Measurements from ENCODE around the gene SF3A2.
A peak's percentile ranks its signal among the peaks of the same experiment; 100 is the strongest.

The SF3A2 gene

DNA sequence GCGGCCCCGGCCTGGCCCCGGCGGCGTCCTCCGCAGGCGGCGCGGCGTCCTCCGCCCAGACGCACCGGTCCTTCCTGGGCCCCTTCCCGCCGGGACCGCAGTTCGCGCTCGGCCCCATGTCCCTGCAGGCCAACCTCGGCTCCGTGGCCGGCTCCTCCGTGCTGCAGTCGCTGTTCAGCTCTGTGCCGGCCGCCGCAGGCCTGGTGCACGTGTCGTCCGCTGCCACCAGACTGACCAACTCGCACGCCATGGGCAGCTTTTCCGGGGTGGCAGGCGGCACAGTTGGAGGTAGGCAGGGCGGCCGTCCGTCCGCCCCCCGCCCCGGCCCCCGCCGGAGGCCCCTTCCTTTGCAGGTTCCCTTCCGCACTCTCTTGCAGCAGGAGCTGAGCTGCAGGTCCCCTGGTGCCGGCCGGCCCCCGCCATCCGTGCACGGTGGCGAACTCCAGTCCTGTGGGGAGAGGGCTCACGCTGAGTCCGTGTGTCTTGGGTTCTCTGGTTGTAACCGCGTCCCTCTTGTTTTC lies 9.7 kb upstream of the SF3A2 start:
- no peak for DNase-seq (ENCODE audit: low spot score)

DNA sequence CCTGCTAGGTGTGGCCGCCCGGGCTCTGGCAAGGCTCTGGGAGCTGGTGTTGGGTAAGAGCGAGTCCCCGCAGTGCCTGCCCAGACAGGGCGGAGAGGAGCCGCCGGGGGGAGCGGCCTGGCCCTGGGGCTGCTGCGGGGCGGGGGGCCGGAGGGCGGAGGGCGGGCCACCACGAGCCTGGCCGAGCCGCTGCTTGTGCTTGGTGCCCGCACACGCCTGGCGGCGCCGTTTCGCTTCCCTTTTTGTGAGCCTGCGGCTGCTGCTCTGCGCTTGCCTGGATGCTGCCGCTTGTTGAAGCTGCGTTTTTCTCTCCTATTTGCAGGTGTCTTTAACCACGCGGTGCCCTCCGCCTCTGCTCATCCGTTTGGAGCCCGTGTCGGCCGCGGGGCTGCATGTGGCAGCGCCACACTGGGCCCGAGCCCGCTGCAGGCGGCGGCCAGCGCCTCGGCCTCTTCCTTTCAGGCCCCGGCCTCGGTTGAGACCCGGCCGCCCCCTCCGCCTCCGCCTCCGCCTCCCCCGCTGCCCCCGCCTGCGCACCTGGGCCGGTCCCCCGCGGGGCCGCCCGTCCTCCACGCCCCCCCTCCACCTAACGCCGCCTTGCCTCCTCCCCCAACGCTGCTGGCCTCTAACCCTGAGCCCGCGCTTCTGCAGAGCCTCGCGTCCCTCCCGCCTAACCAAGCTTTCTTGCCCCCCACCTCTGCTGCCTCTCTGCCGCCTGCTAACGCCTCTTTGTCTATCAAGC lies 9.0 kb upstream of the SF3A2 start:
- no peak for DNase-seq (ENCODE audit: low spot score)

DNA sequence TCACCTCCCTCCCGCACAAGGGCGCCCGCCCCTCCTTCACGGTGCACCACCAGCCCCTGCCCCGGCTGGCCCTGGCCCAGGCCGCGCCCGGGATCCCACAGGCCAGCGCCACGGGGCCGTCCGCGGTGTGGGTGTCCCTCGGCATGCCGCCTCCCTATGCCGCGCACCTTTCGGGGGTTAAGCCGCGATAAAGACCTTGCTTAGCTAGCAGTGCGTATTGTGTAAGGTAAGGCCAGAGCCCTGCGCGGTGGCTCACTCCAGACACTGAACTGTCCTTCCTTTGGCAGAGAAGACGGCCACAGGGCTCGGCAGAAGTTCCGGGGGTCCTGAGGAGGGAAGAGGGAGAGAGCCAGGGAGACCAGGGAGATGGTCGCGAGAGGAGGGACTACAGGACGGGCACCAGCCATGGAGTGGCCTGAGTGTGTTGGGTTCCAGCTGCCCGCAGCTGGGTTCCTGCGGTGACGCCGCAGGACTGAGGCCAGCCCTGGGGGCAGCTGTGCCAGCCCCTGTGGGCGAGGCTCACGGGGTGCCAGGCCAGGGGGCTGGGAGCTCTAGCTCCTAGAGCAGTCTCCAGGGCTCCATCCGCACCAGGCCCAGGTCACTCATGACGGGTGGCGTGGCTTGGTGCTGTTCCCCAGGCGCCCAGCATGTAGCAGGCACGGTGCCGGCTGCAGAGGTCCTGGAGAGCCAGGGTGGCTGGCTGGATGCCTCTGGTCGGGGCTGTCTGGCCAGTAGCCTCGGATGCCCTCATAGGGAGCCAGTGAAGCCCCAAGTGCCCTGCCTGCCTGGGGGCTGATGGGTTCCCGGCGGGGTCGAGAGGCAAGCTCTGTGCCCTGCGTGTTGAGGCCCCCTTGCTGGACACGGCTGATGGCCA lies 8.2 kb upstream of the SF3A2 start:
- no peak for DNase-seq (ENCODE audit: low spot score)

DNA sequence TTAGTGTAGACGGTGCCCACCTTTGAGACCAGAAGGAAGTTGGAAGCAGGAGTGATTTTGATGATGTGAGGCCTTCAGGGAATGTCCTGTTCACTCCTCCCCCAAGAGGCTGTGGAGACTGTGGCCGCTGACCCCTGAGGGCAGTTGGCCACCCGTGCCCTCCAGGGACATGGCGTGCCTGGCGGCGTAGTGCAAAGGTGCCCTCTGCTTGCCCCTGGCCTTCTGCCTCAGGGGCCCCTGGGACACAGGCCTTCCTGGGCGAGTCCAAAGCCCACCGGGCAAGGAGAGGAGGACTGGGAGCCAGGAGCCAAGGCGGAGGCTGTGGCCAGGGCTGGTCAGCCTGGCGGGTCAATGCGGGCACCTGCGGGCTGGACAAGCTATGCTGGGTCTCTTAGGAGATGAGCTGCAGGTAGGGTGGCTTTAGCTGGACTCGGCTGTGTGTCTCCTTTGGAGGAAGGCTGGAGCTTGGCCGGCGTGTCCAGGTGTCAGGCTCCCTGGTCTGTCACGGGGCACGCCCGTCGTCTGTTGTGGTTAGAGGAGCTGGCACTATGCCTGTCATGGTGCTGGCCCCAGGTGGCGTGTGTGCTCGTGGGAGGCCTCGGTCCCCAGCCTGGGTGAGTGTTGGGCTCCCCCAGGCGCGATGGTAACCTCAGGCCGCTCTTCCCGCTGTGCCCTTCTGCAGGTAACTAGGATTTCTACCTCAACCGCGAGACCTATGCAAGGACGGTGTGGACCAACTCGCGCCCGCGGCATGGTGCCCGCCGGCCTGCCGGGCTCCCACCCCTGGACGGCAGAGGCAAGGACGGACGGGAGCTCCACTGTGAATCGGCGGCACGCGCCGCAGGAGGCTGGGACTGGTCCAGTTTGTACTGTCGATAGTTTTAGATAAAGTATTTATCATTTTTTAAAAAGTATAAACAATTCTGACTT lies 7.3 kb upstream of the SF3A2 start:
- DNase-seq (ENCODE audit: low spot score), result no peak

DNA sequence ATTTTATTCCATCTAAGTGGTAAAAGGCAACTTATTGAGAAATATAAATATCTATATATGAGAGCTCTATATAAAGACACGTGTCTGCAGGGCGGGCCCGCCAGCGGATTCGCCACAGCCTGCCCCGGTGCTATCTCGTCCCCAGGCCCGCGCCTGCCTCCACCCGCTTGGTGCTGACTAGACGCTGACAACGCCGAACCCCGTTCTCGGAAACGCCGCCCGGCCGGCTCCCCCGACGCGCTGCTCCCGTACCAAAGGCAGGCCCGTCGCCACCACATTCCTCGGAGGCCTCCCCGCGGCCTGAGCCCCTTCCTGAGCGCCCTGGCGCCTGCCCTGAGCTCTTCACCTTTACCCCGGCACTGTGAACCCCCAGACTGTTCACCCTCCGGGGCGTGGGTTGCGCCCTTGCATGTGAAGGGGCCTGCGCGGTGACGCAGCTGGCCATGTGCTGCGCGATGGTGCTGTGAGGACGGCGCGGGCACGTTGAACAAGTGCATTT lies 6.5 kb upstream of the SF3A2 start:
- no peak for DNase-seq (ENCODE audit: low spot score)

DNA sequence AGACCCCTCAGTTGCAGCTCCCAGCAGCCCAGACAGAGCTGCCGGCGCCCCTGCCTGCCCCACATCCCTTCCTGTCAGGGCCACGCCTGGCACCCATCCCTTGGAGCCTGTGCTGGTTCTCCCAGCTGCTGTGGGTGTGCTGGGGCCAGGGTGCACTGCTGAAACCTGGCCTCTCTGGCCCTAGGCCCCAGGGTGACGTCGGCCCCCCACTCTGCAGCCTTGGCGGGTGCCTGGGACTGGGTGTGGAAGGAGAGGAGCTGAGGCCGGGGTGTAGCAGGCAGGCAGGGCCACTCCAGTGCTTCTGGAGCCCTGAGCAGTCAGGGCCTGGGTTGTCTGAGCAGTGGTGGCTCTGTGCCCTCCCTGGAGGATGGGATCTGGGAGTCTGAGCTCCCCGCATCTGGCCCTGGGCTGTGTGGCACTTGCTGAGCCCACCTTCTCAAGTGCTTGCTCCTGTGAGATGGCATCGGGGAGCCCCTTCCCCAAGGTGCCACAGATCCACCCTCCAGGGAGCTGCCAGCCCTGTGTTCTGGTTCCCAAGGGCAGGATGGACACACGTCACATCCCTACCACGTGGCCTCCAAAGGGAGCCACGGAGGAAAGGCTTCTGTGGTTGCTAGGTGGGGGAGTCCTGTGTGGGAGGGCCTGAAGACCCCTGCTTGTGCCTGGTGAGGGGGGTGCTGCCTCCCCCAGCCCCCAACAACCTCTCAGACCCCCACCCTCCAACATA lies 5.7 kb upstream of the SF3A2 start:
- no peak for DNase-seq (ENCODE audit: low spot score)

DNA sequence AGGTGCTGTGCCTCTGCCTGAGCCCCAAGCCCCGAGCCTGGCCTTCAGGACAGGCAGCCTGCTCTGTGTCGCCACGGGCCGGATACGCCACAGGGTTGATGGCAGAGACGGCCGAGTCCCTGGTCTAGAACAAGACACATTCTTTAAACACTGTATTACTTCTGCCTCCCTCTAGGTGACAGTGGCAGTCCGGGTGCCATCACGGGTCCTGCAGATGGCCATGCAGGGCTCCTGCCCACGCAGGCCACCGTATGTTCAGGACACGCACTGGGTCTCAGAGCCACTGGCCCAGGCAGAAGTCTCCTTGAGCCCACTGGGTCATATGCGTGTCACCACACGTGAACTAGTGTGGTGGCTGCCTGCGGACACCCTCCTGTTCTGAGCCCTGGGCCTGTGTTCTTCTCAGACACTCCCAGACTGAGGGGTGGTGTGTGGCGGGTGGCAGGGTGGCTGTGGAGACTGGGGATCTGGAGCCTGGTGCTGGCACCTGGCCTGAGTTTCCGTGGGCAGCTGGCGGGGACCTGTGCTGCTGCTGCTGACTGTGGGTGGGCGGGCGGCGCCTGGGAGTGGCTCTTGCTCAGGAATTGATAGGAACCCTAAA lies 4.9 kb upstream of the SF3A2 start:
- DNase-seq (ENCODE audit: low spot score), result peak; percentile 31

DNA sequence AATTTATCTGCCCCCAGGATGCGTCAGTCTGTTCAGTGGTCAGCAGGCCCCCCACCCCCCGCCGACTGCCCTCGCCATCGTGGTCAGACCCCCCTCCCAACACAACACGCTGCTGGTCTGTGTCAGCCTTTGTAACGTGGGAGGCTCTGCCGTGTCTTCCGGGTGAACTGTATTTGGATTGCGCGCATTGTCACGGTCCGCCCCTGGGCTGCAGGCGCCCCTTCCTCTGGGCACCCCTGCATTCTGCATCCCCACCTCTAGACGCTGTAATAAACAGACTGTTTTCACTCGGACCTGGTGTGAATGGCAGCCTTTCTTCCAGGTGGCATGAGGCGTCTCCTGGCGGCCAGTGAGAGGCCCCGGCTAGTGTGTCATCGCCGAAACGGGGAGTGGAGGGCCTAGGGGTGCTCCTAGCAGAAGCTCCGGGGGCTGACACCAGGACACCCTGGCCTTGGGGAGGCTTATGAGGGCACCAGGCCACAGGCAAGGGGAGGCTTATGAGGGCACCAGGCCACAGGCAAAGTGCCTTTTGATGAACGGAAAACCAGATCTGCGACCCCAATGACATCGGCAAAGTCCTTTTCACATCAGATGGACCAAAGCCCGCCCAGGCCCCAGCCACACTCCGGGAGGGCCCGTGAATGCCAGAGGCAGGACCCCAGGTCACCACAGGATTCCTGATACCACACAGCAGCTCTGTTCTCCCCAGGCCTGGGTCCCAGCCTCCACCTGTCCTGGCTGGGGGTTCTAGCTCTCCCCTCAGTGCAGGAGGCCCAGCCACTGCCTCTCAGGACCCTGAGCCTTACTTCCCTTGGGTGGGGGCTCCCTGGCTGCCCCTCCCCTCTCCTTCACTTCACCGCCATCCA lies 4.1 kb upstream of the SF3A2 start:
- no peak for DNase-seq (ENCODE audit: low spot score)

DNA sequence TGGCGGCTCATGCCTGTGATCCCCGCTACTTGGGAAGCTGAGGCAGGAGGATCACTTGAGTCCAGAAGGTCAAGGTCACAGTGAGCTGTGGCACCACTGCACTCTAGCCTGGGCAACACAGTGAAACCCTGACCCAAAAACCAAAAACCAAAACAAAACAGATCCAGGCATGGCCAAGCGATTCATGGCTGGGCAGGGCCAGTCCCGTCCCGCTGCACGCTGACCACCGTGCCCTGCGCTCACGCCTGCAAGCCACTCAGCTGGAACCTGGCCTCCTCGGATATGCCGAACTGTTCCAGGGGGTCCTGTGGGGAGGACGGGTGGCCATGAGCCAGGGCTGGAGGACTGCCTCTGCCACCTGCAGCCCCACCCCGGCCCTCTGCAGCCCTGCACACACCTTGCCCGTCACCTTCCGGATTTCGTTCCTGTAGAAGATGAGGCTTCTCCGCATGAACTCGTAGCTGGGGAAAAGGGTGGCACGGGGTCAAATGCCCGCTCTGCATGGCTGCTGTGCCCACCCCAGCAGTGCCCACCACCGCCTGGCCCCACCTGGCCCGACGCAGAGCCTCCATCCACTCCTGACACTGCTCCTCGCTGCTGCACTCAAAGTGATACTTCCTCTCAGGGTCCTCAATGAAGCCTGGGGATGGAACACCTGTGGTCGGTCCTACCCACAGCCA lies 2.9 kb upstream of the SF3A2 start:
- DNase-seq (ENCODE audit: low spot score), result no peak

DNA sequence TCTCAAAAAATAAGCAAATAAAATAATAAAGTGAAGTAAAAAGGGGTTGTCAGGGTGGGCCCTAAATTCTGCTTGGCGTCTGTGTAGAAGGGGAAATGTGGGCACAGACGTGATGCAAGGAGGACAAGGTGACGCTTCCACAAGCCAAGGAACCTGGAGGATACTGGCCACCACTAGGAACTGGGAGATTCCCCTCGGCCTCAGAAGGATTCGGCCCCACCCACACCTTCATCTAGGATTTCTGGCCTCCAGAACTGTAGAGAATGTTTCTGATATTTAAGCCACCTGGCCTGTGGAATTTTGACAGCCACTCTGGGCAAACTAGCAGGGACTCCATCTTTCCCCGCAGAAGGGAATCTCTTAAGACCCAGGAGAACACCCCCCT lies 1.6 kb upstream of the SF3A2 start:
- DNase-seq (ENCODE audit: low spot score), result no peak

DNA sequence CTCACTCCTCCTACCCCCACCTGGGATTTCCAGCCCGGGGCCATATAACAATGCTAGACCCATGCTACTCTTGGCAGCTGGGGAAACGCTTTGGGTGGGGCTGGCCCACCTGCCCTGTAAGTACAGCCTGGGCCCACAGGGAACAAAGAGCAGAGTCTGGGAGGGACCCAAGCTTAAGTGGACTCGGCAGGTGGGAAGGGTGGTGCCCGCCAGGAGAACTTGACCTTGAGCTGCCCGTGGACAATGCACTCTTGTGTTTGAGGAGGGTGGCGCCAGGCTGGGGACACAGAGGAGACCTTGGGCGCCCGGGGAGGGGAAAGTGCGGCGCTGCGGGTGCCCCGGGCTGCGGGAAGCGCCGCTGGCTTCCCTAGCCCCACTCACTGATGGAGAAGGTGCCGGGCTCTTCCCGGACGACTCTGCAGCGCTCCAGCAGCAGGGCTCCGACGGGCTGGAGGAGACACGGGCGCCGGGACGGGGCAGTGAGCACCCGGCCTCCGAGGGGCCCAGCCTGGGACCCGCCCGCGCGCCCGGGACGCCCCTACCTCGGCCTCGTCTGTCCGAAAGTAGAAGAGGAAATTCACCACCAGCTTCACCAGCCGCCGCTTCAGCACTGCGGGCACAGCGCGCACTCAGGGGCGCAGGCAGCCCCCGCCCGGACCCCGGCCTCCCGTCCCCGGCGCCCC lies 1.1 kb upstream of the SF3A2 start:
- DNase-seq (ENCODE audit: low spot score), result no peak

DNA sequence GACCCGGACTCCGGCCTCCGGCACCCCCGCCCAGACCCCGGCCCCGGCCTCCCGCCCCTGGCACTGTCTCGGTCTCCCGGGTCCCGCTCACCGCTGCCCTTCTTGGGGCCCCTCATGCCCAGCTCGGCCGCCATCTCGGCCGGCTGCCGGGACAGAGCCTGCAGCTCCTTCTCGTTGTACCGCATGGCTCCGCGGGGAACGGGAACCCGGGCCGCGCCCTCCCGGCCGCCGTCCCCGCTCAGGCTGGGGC lies 635 bp upstream of the SF3A2 start:
- DNase-seq (ENCODE audit: low spot score), result no peak

DNA sequence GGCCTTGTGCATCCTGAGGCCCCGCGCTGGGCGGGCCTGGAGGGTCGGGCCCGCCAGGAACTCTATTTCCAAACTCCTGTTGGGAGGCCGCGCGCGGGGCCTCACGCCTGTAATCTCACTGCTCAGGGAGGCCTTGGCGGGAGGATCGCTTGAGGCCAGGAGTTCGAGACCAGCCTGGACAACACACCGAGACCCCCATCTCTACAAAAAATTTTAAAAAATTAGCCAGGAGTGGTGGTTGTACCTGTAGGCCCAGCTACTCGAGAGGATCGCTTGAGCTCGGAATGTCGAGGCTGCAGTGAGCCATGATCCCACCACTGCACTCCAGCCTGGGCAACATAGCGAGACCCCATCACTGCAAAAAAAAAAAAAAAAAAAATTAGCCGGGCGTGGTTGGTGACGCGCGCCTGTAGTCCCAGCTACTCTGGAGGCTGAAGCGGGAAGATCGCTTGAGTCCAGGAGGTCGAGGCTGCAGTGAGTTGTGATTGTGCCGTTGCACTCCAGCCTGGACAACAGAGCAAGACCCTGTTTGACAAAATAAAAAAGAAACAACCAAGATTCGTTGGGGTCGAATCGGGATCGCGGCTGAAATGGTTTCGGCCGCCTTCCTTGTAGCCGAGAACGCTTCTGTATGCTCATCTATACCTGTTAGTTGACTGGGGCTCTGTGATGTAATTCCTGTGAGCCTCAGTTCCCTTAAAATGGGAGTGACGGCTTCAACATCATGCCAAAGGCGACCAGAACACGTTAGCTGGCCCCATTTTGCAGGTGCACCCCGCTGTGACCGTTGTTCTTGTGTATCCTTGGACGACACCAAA lies 636 bp downstream of the SF3A2 start:
- DNase-seq (ENCODE audit: low spot score), result no peak

DNA sequence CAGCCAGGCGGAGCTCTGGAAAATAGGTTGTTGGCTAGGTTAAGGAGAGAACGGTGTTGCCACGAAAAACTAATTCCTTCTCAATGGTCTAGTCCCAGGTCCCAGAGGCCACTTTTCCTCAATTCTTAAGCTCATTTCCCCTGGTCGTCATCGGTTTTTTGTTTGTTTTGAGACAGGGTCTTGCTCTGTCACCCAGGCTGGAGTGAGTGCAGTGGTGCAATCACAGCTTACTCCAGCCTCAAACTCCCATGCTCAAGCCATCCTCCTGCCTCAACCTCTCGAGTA lies 1.2 kb downstream of the SF3A2 start:
- DNase-seq (ENCODE audit: low spot score), result no peak

DNA sequence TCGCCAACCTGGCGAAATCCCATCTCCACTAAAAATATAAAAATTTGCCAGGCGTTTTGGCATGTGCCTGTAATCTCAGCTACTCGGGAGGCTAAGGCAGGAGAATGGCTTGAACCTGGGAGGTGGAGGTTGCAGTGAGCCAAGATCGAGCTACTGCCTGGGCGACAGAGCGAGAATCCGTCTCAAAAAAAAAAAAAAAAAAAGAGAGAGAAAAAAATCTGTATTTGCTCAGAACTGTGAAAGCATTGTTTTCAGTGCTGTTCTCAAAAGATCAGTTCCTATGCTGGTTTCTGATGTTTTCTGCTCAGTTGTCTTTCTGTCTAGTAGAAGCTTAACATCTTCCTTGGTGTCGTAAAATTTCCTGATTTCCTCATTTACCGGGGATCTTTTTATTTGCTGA lies 2.5 kb downstream of the SF3A2 start:
- no peak for DNase-seq (ENCODE audit: low spot score)

DNA sequence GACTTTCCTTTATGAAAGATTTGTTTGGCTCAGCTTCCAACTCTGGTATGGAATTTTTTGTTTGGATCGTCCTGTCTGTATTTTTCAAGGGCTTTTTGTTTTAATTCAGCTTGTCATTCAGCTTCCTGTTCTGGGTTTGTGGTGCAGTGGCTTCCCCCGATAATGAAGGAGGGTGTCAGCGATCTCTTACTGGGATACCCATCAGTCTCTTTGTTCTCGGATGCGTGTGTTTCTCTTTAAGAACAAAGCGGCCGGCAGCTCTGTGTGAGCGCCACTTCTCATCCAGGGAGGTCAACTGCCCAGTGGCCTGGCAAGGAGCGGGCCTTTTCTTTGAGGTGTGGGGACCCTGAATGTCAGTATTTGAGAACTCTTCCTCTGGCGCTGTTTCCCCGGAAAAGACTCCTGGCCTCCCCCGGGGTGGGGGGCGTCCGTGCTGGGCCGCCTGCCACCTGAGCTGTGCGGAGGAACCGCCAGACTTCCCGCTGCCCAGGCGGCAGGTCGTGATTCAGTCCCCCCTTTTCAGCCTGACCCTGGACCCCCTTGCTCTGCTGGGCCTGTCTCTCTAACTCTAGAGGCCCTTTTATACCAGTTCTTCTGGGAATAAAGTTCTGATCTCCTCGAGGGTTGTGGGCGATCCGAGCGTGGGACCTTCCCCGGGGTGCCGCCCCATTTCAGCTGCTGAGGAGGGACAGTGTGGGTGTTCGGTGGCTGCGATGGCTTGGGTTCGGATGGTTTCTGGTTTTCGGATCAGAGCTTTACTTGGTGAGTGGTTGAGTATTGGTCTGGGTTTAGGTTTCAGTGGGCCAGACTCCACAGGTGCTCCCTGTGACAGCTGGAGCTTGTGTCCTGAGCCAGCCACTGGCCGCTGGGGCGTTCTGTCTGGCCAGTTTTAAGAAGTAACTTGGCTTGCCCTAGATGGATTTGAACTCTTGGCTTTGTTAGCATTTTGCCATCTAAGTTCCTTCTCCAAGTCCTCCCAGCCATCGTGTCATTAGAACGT lies 3.4 kb downstream of the SF3A2 start:
- no peak for DNase-seq (ENCODE audit: low spot score)
